GM23338 (cell line): ENCODE measurements around the gene DOK7. TPM values are rescaled to one million over a fixed set of nuclear protein-coding genes. Genes with fewer than 3 reads are reported as not detected.

Experiments
- ATAC-seq: fragments of 200-7000 bp; cut with Tn5 transposase; 3 replicates; pipeline ENCODE4 v1.9.1; 2020
- DNase-seq: peaks from one replicate; pipeline ENCODE4 v3.0.0-alpha.2; 2015; ENCODE audit warnings: low spot score
- H2AFZ ChIP-seq: fragments of 200-600 bp; sonication (generic); 2 replicates; pipeline ENCODE4 v1.8.0; 2016; ENCODE audit warnings: antibody characterized with exemption, mild to moderate bottlenecking, moderate library complexity
- H3F3A ChIP-seq: fragments of 200-600 bp; sonication (generic); replicated peaks from 2 replicates; pipeline ENCODE4 v1.8.0; 2017; ENCODE audit warnings: antibody characterized with exemption, mixed run types, low read depth
- H3K27ac ChIP-seq: fragments of 200-600 bp; sonication (generic); 2 replicates; pipeline ENCODE4 v1.6.1; 2016; ENCODE audit warnings: low read depth
- H3K27me3 ChIP-seq: fragments of 200-600 bp; sonication (generic); 2 replicates; pipeline ENCODE4 v1.8.0; 2016; ENCODE audit warnings: mild to moderate bottlenecking, mixed run types, moderate library complexity; ENCODE audit not compliant: insufficient read depth
- H3K36me3 ChIP-seq: fragments of 200-600 bp; sonication (generic); 2 replicates; pipeline ENCODE4 v1.8.0; 2016; ENCODE audit warnings: mild to moderate bottlenecking; ENCODE audit not compliant: insufficient read depth
- H3K4me1 ChIP-seq: fragments of 200-600 bp; sonication (generic); 2 replicates; pipeline ENCODE4 v1.8.0; 2016; ENCODE audit warnings: mild to moderate bottlenecking, moderate library complexity; ENCODE audit not compliant: insufficient read depth
- H3K4me2 ChIP-seq: fragments of 200-600 bp; sonication (generic); 2 replicates; pipeline ENCODE4 v1.7.1; 2017; ENCODE audit warnings: mixed run types
- H3K4me3 ChIP-seq: fragments of 200-600 bp; sonication (generic); 2 replicates; pipeline ENCODE4 v1.6.1; 2016; ENCODE audit warnings: mixed run types
- H3K79me2 ChIP-seq: fragments of 200-600 bp; sonication (generic); replicated peaks from 2 replicates; pipeline ENCODE4 v1.8.0; 2017; ENCODE audit warnings: mild to moderate bottlenecking; ENCODE audit not compliant: insufficient read depth
- H3K9me2 ChIP-seq: fragments of 200-600 bp; sonication (generic); 2 replicates; pipeline ENCODE4 v1.8.0; 2017; ENCODE audit not compliant: insufficient read depth
- H4K20me1 ChIP-seq: fragments of 200-600 bp; sonication (generic); replicated peaks from 2 replicates; pipeline ENCODE4 v1.8.0; 2017; ENCODE audit warnings: mild to moderate bottlenecking; ENCODE audit not compliant: insufficient read depth
- H3K27ac Mint-ChIP-seq: 2 replicates; pipeline ENCODE4 v1.8.0; 2020; ENCODE audit warnings: inconsistent platforms, mild to moderate bottlenecking, moderate library complexity, mixed read lengths
- H3K27me3 Mint-ChIP-seq: 3 replicates; pipeline ENCODE4 v1.8.0; 2022; ENCODE audit warnings: low read depth, mild to moderate bottlenecking, moderate library complexity, mixed read lengths, inconsistent platforms; ENCODE audit not compliant: insufficient read depth, poor library complexity
- H3K36me3 Mint-ChIP-seq: 3 replicates; pipeline ENCODE4 v1.8.0; 2021; ENCODE audit warnings: low read depth, mild to moderate bottlenecking, inconsistent platforms, moderate library complexity, mixed read lengths
- H3K4me1 Mint-ChIP-seq: 3 replicates; pipeline ENCODE4 v1.8.0; 2020; ENCODE audit warnings: mild to moderate bottlenecking, inconsistent platforms, mixed read lengths
- H3K4me3 Mint-ChIP-seq: 3 replicates; pipeline ENCODE4 v1.8.0; 2021; ENCODE audit warnings: moderate library complexity, mild to moderate bottlenecking, inconsistent platforms, mixed read lengths
- H3K9me3 Mint-ChIP-seq: 3 replicates; pipeline ENCODE4 v1.8.0; 2020; ENCODE audit warnings: moderate library complexity, mild to moderate bottlenecking, inconsistent platforms, mixed read lengths
- CREB1 ChIP-seq: fragments of 250-450 bp; sonication (Bioruptor Pico); IDR thresholded peaks from 2 replicates; pipeline ENCODE4 v1.5.0; 2020; ENCODE audit warnings: low read depth, mild to moderate bottlenecking, moderate library complexity
- CTCF ChIP-seq, 2 experiments: fragments of 200-600 bp in 1 of 2; sonication (generic) in 1 of 2; conservative IDR thresholded peaks; 2 replicates each; pipeline versions ENCODE4 v1.5.1 to v1.6.1; 2016 to 2017; ENCODE audit warnings: antibody characterized with exemption in 2 of 2, low read depth in 2 of 2, mild to moderate bottlenecking in 2 of 2, moderate library complexity in 1 of 2
- ETS1 ChIP-seq: IDR thresholded peaks from 2 replicates; pipeline ENCODE4 v1.6.1; 2016; ENCODE audit warnings: antibody characterized with exemption
- JUNB ChIP-seq: IDR thresholded peaks from one replicate; pipeline ENCODE4 v1.6.1; 2016; ENCODE audit warnings: antibody characterized with exemption; ENCODE audit not compliant: unreplicated experiment
- REST ChIP-seq: IDR thresholded peaks from one replicate; pipeline ENCODE4 v1.6.1; 2018; ENCODE audit warnings: antibody characterized with exemption; ENCODE audit not compliant: unreplicated experiment
- ZNF331 ChIP-seq: fragments of 250-450 bp; sonication (Bioruptor Pico); IDR thresholded peaks from 2 replicates; pipeline ENCODE4 v1.5.0; 2020; ENCODE audit warnings: low read depth, mild to moderate bottlenecking, moderate library complexity
- ZNF462 ChIP-seq: fragments of 250-450 bp; sonication (Bioruptor Pico); IDR thresholded peaks from 2 replicates; pipeline ENCODE4 v1.5.0; 2020; ENCODE audit warnings: mild to moderate bottlenecking, moderate library complexity
- polyA plus RNA-seq: library from polyadenylated mRNA; unstranded; fragments of >200 nt; fragmentation: Nextera tagmentation; extraction: Ambion mirVana; gene quantifications from 2 replicates; pipeline ENCODE4 v1.2.1, GENCODE V29; 2016
- total RNA-seq: library from RNA; depleted of rRNA; stranded (reverse); fragments of >200 nt; shearing (Covaris generic); gene quantifications from 2 replicates; pipeline ENCODE4 v1.2.3, GENCODE V29; 2014

DOK7 gene
- total and polyA plus RNA-seq, 2 experiments from 2014 or later, result 0.34 to 0.52 TPM

- TF ChIP-seq CTCF (conservative IDR thresholded peaks at IDR 0.05; ENCODE audit: low read depth in 2 of 2), result no peak
- TF ChIP-seq ETS1, result no peak
- no peak for TF ChIP-seq REST
These were observed 45.4 kb downstream of the DOK7 start (continued) for GRCh38 chr4:3508542-3508941.

- H3K27ac ChIP-seq, result no peak overlapping the region
- Mint-ChIP-seq H3K4me1 (no peaks in the 10 kb centered on the region), H3K9me3 (0 out of 3 replicates have a peak, but pooled peaks cover 3% of the 10 kb centered on the region), H3K27me3 (peaks cover 6% of the 10 kb centered on the region), H3K4me3 (no peak overlapping the region), H3K36me3 (peaks cover 70% of the 10 kb centered on the region), H3K27ac (no peak overlapping the region)
- H3K27me3 ChIP-seq, result no peaks in the 10 kb centered on the region
- no peak overlapping the region for H3K4me3 ChIP-seq
- H3K36me3 ChIP-seq, result peaks cover 24% of the 10 kb centered on the region; the same call in 1 of the 2 replicates
- DNase-seq, result no peak
- peaks cover 30% of the 10 kb centered on the region for H4K20me1 ChIP-seq
- no peaks in the 10 kb centered on the region for H3K4me1 ChIP-seq
- ATAC-seq, result no peak
- H3K4me2 ChIP-seq, result no peak overlapping the region
- no peak overlapping the region for H2AFZ ChIP-seq
- no peaks in the 10 kb centered on the region for H3K9me2 ChIP-seq
- H3K79me2 ChIP-seq, result peaks cover 5% of the 10 kb centered on the region; the same call in 1 of the 2 replicates
- H3F3A ChIP-seq, result 0 out of 2 replicates have a peak, but pooled peaks cover 2% of the 10 kb centered on the region
- no peak for TF ChIP-seq JUNB
- TF ChIP-seq CREB1 (CRISPR knock-in tag), result no peak
- TF ChIP-seq ZNF331, result no peak
- no peak for TF ChIP-seq ETS1
- no peak for TF ChIP-seq ZNF462 (CRISPR knock-in tag)
These were observed 47.4 kb downstream of the DOK7 start for GRCh38 chr4:3510481-3510880.
